HL-60 (cell line): ENCODE measurements around the gene PRSS22.

ENCODE experiments used
- GABPA ChIP-seq: IDR thresholded peaks from 2 replicates; pipeline ENCODE4 v1.6.1; 2012; ENCODE audit warnings: low read depth
- POLR2AphosphoS5 ChIP-seq: IDR thresholded peaks from 2 replicates; pipeline ENCODE4 v1.6.1; 2012; ENCODE audit warnings: low read depth
- SPI1 ChIP-seq: IDR thresholded peaks from 2 replicates; pipeline ENCODE4 v1.6.1; 2012; ENCODE audit warnings: low read depth, mild to moderate bottlenecking, borderline replicate concordance
- TF ChIP-seq, protein P1 (sequence below): IDR thresholded peaks from one replicate; pipeline ENCODE4 v1.5.1; 2011; ENCODE audit warnings: low read length, control low read depth, inconsistent platforms; ENCODE audit not compliant: insufficient read depth
- TF ChIP-seq, protein P2 (sequence below): IDR thresholded peaks from 2 replicates; pipeline ENCODE4 v1.6.1; 2012; ENCODE audit warnings: low read depth; ENCODE audit not compliant: insufficient replicate concordance

DNA sequence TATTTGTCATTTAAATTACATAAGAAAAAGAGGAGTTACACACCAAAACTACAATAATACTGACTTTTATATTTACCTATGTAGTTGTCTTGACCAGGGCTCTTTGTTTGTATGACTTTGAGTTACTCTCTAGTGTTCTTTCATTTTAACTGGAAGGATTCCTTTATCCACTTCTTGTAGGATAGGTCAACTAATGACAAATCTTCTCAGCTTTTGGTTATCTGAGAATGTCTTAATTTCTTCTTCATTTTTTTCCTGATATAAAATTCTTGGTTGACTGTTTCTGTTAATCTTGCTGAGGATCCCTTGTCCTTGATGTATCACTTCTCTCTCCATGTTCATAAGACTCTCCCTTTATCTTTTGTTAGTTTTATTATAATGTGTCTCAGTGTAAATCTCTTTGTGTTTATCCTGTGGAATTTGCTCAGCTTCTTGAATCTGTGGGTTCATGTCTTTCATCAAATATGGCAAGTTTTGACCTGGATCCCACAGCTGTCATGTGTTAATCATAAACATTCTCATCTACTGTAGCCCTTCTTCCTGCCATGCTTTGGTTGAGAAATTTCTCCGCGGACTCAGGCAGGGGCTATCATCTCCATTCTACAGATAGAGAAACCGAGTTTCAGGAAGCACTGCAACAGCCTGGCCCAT lies 54.3 kb downstream of the PRSS22 start:
- TF ChIP-seq, protein P1, sequence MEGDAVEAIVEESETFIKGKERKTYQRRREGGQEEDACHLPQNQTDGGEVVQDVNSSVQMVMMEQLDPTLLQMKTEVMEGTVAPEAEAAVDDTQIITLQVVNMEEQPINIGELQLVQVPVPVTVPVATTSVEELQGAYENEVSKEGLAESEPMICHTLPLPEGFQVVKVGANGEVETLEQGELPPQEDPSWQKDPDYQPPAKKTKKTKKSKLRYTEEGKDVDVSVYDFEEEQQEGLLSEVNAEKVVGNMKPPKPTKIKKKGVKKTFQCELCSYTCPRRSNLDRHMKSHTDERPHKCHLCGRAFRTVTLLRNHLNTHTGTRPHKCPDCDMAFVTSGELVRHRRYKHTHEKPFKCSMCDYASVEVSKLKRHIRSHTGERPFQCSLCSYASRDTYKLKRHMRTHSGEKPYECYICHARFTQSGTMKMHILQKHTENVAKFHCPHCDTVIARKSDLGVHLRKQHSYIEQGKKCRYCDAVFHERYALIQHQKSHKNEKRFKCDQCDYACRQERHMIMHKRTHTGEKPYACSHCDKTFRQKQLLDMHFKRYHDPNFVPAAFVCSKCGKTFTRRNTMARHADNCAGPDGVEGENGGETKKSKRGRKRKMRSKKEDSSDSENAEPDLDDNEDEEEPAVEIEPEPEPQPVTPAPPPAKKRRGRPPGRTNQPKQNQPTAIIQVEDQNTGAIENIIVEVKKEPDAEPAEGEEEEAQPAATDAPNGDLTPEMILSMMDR, result no peak
- TF ChIP-seq, protein P2, sequence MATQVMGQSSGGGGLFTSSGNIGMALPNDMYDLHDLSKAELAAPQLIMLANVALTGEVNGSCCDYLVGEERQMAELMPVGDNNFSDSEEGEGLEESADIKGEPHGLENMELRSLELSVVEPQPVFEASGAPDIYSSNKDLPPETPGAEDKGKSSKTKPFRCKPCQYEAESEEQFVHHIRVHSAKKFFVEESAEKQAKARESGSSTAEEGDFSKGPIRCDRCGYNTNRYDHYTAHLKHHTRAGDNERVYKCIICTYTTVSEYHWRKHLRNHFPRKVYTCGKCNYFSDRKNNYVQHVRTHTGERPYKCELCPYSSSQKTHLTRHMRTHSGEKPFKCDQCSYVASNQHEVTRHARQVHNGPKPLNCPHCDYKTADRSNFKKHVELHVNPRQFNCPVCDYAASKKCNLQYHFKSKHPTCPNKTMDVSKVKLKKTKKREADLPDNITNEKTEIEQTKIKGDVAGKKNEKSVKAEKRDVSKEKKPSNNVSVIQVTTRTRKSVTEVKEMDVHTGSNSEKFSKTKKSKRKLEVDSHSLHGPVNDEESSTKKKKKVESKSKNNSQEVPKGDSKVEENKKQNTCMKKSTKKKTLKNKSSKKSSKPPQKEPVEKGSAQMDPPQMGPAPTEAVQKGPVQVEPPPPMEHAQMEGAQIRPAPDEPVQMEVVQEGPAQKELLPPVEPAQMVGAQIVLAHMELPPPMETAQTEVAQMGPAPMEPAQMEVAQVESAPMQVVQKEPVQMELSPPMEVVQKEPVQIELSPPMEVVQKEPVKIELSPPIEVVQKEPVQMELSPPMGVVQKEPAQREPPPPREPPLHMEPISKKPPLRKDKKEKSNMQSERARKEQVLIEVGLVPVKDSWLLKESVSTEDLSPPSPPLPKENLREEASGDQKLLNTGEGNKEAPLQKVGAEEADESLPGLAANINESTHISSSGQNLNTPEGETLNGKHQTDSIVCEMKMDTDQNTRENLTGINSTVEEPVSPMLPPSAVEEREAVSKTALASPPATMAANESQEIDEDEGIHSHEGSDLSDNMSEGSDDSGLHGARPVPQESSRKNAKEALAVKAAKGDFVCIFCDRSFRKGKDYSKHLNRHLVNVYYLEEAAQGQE, result no peak
- TF ChIP-seq POLR2AphosphoS5, result no peak
- TF ChIP-seq GABPA, result no peak
- TF ChIP-seq SPI1, result no peak
